HCT116 (cell line): ENCODE data around the gene ARCN1. TPM values are rescaled to one million over a fixed set of nuclear protein-coding genes. Genes with fewer than 3 reads are reported as not detected.

Experiments
- ATAC-seq: fragments of 200-7000 bp; cut with Tn5 transposase; 2 replicates; pipeline ENCODE4 v1.9.1; 2020; ENCODE audit warnings: mild to moderate bottlenecking, moderate library complexity
- BruUV-seq: library from RNA; stranded (reverse); fragments of 400-500 nt; replicated peaks from 2 replicates; lab custom pipeline; 2021; lab: Mats Ljungman, UMichigan
- CTCF ChIA-PET: fragments of 300-600 bp; sonication (Branson Sonifier 250); formaldehyde crosslinking; loops from one replicate; lab custom pipeline; 2021; ENCODE audit warnings: antibody characterized with exemption; lab: Charles Lee
- POLR2A ChIA-PET: fragments of 300-600, 350-600 bp; sonication (Branson Sonifier 250); formaldehyde crosslinking; loops from one replicate; lab custom pipeline; 2021; ENCODE audit warnings: antibody characterized with exemption; lab: Charles Lee
- RAD21 ChIA-PET, 2 experiments: fragments of 300-600 bp; sonication (Branson Sonifier 250); formaldehyde crosslinking; loops; one replicate each; lab custom pipeline; 2023; ENCODE audit warnings: low total read pairs in 2 of 2; ENCODE audit not compliant: uncharacterized antibody in 2 of 2, unreplicated experiment in 2 of 2, low non-redundant PET in 1 of 2; lab: Charles Lee
- DNase-seq: peaks from one replicate; pipeline ENCODE4 v3.0.0-alpha.2; 2010; ENCODE audit warnings: low read depth, low spot score
- H2AFZ ChIP-seq: fragments of 200-600 bp; shearing (Covaris generic), sonication (generic); 2 replicates; pipeline ENCODE4 v1.6.1; 2017; ENCODE audit warnings: low read depth, mixed run types, mixed read lengths, antibody characterized with exemption, low read length; ENCODE audit not compliant: poor library complexity, severe bottlenecking
- H3K27ac ChIP-seq: 2 replicates; pipeline ENCODE4 v1.5.1; 2012; ENCODE audit warnings: low read depth, low read length
- H3K27me3 ChIP-seq: fragments of 200-600 bp; sonication (generic); 2 replicates; pipeline ENCODE4 v1.6.1; 2016; ENCODE audit warnings: mixed run types, low read length, mixed read lengths; ENCODE audit not compliant: insufficient read depth
- H3K36me3 ChIP-seq, 2 experiments: fragments of 200-500 bp in 1 of 2; fragments of 200-600 bp in 1 of 2; sonication (Bioruptor generic) in 1 of 2; sonication (generic) in 1 of 2; 2 replicates each; pipeline versions ENCODE4 v1.5.1 to v1.6.1; 2014 to 2016; ENCODE audit warnings: low read length in 2 of 2, inconsistent platforms in 1 of 2, mixed read lengths in 1 of 2, mixed run types in 1 of 2; ENCODE audit not compliant: insufficient read depth in 2 of 2, control insufficient read depth in 1 of 2
- H3K4me1 ChIP-seq, 2 experiments: fragments of 200-600 bp in 1 of 2; sonication (generic) in 1 of 2; 2 replicates each; pipeline versions ENCODE4 v1.5.1 to v1.6.1; 2012 to 2017; ENCODE audit warnings: low read length in 2 of 2, inconsistent platforms in 1 of 2, mild to moderate bottlenecking in 1 of 2, mixed read lengths in 1 of 2, mixed run types in 1 of 2, moderate library complexity in 1 of 2; ENCODE audit not compliant: insufficient read depth in 2 of 2, control insufficient read depth in 1 of 2
- H3K4me2 ChIP-seq: fragments of 200-600 bp; sonication (generic); 2 replicates; pipeline ENCODE4 v1.6.1; 2017; ENCODE audit warnings: mixed run types, low read length, mixed read lengths
- H3K4me3 ChIP-seq, 2 experiments: fragments of 200-600 bp in 1 of 2; sonication (generic) in 1 of 2; replicated peaks in 1 of 2; 2 replicates each; pipeline ENCODE4 v1.5.1; 2011 to 2016; ENCODE audit warnings: low read length in 2 of 2, control low read depth in 1 of 2, low read depth in 1 of 2, mild to moderate bottlenecking in 1 of 2, mixed read lengths in 1 of 2, mixed run types in 1 of 2
- H3K79me2 ChIP-seq: fragments of 200-600 bp; sonication (generic); 2 replicates; pipeline ENCODE4 v1.6.1; 2017; ENCODE audit warnings: mild to moderate bottlenecking, mixed run types, low read length, moderate library complexity, mixed read lengths; ENCODE audit not compliant: insufficient read depth
- H3K9ac ChIP-seq: fragments of 200-600 bp; sonication (generic); 2 replicates; pipeline ENCODE4 v1.6.1; 2016; ENCODE audit warnings: low read length, mixed read lengths
- H3K9me2 ChIP-seq: fragments of 200-600 bp; sonication (generic), shearing (Covaris generic); 2 replicates; pipeline ENCODE4 v1.6.1; 2017; ENCODE audit warnings: mixed run types, mild to moderate bottlenecking, moderate library complexity; ENCODE audit not compliant: insufficient read depth
- H3K9me3 ChIP-seq, 2 experiments: fragments of 200-500 bp in 1 of 2; fragments of 200-600 bp in 1 of 2; sonication (Bioruptor generic) in 1 of 2; sonication (generic) in 1 of 2; 2 replicates each; pipeline ENCODE4 v1.6.1; 2014 to 2017; ENCODE audit warnings: low read length in 2 of 2, mixed read lengths in 2 of 2, inconsistent platforms in 1 of 2, low read depth in 1 of 2, mild to moderate bottlenecking in 1 of 2, mixed run types in 1 of 2, moderate library complexity in 1 of 2; ENCODE audit not compliant: control insufficient read depth in 1 of 2, insufficient read depth in 1 of 2
- H4K20me1 ChIP-seq: fragments of 200-600 bp; sonication (generic), shearing (Covaris generic); 2 replicates; pipeline ENCODE4 v1.6.1; 2017; ENCODE audit warnings: mixed run types, mild to moderate bottlenecking, moderate library complexity; ENCODE audit not compliant: insufficient read depth
- CBX3 ChIP-seq: IDR thresholded peaks from 2 replicates; pipeline ENCODE4 v1.6.1; 2012; ENCODE audit warnings: low read depth
- CEBPB ChIP-seq: IDR thresholded peaks from 2 replicates; pipeline ENCODE4 v1.6.1; 2012; ENCODE audit warnings: low read depth
- ELF1 ChIP-seq: IDR thresholded peaks from 2 replicates; pipeline ENCODE4 v1.6.1; 2012; ENCODE audit warnings: low read depth, borderline replicate concordance
- EZH2phosphoT487 ChIP-seq: fragments of 200-600 bp; IDR thresholded peaks from 2 replicates; pipeline ENCODE4 v1.6.1; 2018; ENCODE audit warnings: antibody characterized with exemption, borderline replicate concordance
- FOSL1 ChIP-seq: IDR thresholded peaks from 2 replicates; pipeline ENCODE4 v1.6.1; 2012; ENCODE audit warnings: low read depth
- JUND ChIP-seq: IDR thresholded peaks from 2 replicates; pipeline ENCODE4 v1.6.1; 2012
- MAX ChIP-seq: IDR thresholded peaks from 2 replicates; pipeline ENCODE4 v1.6.1; 2012
- POLR2A ChIP-seq: IDR thresholded peaks from 2 replicates; pipeline ENCODE4 v1.7.0; 2011; ENCODE audit warnings: borderline replicate concordance; ENCODE audit not compliant: insufficient read depth, insufficient read length; ENCODE audit errors: extremely low read depth
- RAD21 ChIP-seq: IDR thresholded peaks from 2 replicates; pipeline ENCODE4 v1.6.1; 2012; ENCODE audit warnings: low read depth, mild to moderate bottlenecking
- REST ChIP-seq: IDR thresholded peaks from 2 replicates; pipeline ENCODE4 v1.6.1; 2012; ENCODE audit warnings: low read depth
- SIN3A ChIP-seq: IDR thresholded peaks from 2 replicates; pipeline ENCODE4 v1.6.1; 2012; ENCODE audit warnings: low read depth
- SP1 ChIP-seq: IDR thresholded peaks from 2 replicates; pipeline ENCODE4 v1.6.1; 2012; ENCODE audit warnings: low read depth
- SRF ChIP-seq: IDR thresholded peaks from 2 replicates; pipeline ENCODE4 v1.6.1; 2012; ENCODE audit warnings: low read depth
- TCF7L2 ChIP-seq: IDR thresholded peaks from 2 replicates; pipeline ENCODE4 v1.7.0; 2011; ENCODE audit warnings: borderline replicate concordance, inconsistent platforms; ENCODE audit not compliant: insufficient read depth, insufficient read length; ENCODE audit errors: extremely low read depth
- ZBTB33 ChIP-seq: IDR thresholded peaks from 2 replicates; pipeline ENCODE4 v1.6.1; 2011; ENCODE audit warnings: mild to moderate bottlenecking, low read length, moderate library complexity; ENCODE audit not compliant: insufficient replicate concordance; ENCODE audit errors: extremely low read depth
- ZFX ChIP-seq: fragments of 450-650 bp; IDR thresholded peaks from 2 replicates; pipeline ENCODE4 v1.6.1; 2017
- ZNF274 ChIP-seq: fragments of 200-500 bp; sonication (Bioruptor generic); IDR thresholded peaks from 2 replicates; pipeline ENCODE4 v1.6.1; 2014; ENCODE audit warnings: mild to moderate bottlenecking, low read depth, low read length, inconsistent platforms
- intact Hi-C: fragments of 100-400 bp; cut with micrococcal nuclease; formaldehyde crosslinking; loops from 2 replicates; pipeline ENCODE4 v1.10.0; 2022
- total RNA-seq: library from RNA; stranded (reverse); gene quantifications from one replicate; pipeline ENCODE4 v1.2.1, GENCODE V29; 2021; ENCODE audit not compliant: unreplicated experiment
- TF ChIP-seq, protein P1 (sequence below), 3 experiments: fragments of 200-600 bp in 1 of 3; sonication (generic) in 1 of 3; IDR thresholded peaks in 2 of 3; conservative IDR thresholded peaks in 1 of 3; 2 replicates each; pipeline ENCODE4 v1.5.1; 2012 to 2017; ENCODE audit warnings: low read depth in 2 of 3, low read length in 2 of 3, antibody characterized with exemption in 1 of 3, borderline replicate concordance in 1 of 3, control low read depth in 1 of 3, mild to moderate bottlenecking in 1 of 3, mixed read lengths in 1 of 3, mixed run types in 1 of 3, moderate library complexity in 1 of 3; ENCODE audit not compliant: insufficient read depth in 1 of 3
- TF ChIP-seq, protein P2 (sequence below): IDR thresholded peaks from 2 replicates; pipeline ENCODE4 v1.6.1; 2012

ARCN1 gene
- total RNA-seq, 1 experiment from 2014 or later: 147 TPM

DNA sequence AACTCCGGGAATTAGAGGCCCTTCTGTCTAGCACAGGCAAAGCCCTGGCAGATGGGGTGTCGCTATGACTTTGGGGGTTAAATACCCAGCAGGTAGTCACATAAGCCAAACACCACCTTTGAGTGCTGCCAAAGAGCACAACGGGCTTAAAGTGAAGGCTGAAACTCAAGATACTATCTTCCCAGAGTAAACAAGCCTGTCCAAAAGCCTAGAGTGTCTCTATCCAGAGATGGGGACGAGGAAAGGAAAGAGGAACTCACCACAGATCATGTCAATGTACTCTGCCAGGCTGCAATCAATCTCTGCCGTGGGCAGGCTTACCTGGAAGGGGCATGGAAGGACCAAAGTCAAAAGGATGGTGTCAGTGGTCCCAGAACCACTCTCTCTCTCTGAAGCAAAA lies 26.7 kb upstream of the ARCN1 start:
- no peak for TF ChIP-seq CEBPB
- TF ChIP-seq EZH2phosphoT487: no peak
- no peak for TF ChIP-seq ZFX
- no peak for TF ChIP-seq ZBTB33
- no peak for TF ChIP-seq SIN3A
- TF ChIP-seq SP1: no peak
- TF ChIP-seq CBX3: no peak
- TF ChIP-seq POLR2A: no peak
- TF ChIP-seq, protein P1, sequence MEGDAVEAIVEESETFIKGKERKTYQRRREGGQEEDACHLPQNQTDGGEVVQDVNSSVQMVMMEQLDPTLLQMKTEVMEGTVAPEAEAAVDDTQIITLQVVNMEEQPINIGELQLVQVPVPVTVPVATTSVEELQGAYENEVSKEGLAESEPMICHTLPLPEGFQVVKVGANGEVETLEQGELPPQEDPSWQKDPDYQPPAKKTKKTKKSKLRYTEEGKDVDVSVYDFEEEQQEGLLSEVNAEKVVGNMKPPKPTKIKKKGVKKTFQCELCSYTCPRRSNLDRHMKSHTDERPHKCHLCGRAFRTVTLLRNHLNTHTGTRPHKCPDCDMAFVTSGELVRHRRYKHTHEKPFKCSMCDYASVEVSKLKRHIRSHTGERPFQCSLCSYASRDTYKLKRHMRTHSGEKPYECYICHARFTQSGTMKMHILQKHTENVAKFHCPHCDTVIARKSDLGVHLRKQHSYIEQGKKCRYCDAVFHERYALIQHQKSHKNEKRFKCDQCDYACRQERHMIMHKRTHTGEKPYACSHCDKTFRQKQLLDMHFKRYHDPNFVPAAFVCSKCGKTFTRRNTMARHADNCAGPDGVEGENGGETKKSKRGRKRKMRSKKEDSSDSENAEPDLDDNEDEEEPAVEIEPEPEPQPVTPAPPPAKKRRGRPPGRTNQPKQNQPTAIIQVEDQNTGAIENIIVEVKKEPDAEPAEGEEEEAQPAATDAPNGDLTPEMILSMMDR (IDR thresholded peaks at IDR 0.05 in 2 of 3, conservative IDR thresholded peaks at IDR 0.05 in 1 of 3; ENCODE audit: borderline replicate concordance in 1 of 3, insufficient read depth in 1 of 3, low read depth in 2 of 3, low read length in 2 of 3): no peak
- TF ChIP-seq TCF7L2: no peak
- TF ChIP-seq FOSL1: no peak
- TF ChIP-seq ELF1: no peak
- no peak for TF ChIP-seq REST
- TF ChIP-seq JUND: no peak
- no peak for TF ChIP-seq ZNF274
- TF ChIP-seq, protein P2, sequence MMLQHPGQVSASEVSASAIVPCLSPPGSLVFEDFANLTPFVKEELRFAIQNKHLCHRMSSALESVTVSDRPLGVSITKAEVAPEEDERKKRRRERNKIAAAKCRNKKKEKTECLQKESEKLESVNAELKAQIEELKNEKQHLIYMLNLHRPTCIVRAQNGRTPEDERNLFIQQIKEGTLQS: no peak
- TF ChIP-seq RAD21: no peak
- no peak for TF ChIP-seq MAX
- no peak for TF ChIP-seq SRF
- Histone ChIP-seq H3K36me3 (peaks cover 0 to 6% of the 10 kb centered on the region in 2 experiments; a peak in 1 of 4 replicates), H3K4me1 (no peaks in the 10 kb centered on the region), H3K9me3 (no peaks in the 10 kb centered on the region), H3K27ac (no peak overlapping the region), H3K4me3 (no peak overlapping the region), H4K20me1 (no peaks in the 10 kb centered on the region), H3K79me2 (no peaks in the 10 kb centered on the region), H2AFZ (no peak overlapping the region), H3K27me3 (no peaks in the 10 kb centered on the region), H3K9ac (no peak overlapping the region), H3K4me2 (no peak overlapping the region), H3K9me2 (no peaks in the 10 kb centered on the region)
- RAD21 ChIA-PET: no interaction called here
- ATAC-seq (no peak), DNase-seq (no peak)
- intact Hi-C loops: no loop called here
- POLR2A ChIA-PET: no interaction called here
- CTCF ChIA-PET: no interaction called here
- BruUV-seq: no TSS peak
